Right renal cortex interstitium (tissue), 3 donors: Measurements from ENCODE around the gene STAMBP. TPM values are rescaled to one million over a fixed set of nuclear protein-coding genes. Genes with fewer than 3 reads are reported as not detected.
"Not testable (repeated sequence)": the region's sequence is repeated elsewhere in the genome, so short reads cannot be mapped to it uniquely, and the experiment has no call there.

ENCODE experiments used
- DNase-seq, 3 donors: peaks; one replicate each; pipeline ENCODE4 v3.0.0-alpha.2; 2013; ENCODE audit warnings: low read depth in 3 of 3, low spot score in 2 of 3
- polyA plus RNA-seq, 3 donors: library from polyadenylated mRNA; unstranded; fragments of 120-200 nt; gene quantifications; one replicate each; pipeline ENCODE4 v1.2.1, GENCODE V29; 2013; ENCODE audit not compliant: insufficient read length in 3 of 3

STAMBP gene
- polyA plus RNA-seq, 3 donors = 62.4 to 69.3 (median 64.2) TPM

- DNase-seq = not testable (repeated sequence)
Measured at GRCh38 chr2:73903949-73904613, 75.3 kb downstream of the STAMBP start.

- no peak for DNase-seq
Measured at GRCh38 chr2:73904952-73905351, 76.2 kb downstream of the STAMBP start.

- no peak for DNase-seq
Measured at GRCh38 chr2:73906847-73907505, 78.2 kb downstream of the STAMBP start.

- no peak for DNase-seq
Measured at GRCh38 chr2:73907840-73908452, 79.2 kb downstream of the STAMBP start.

- DNase-seq = no peak
Measured at GRCh38 chr2:73908689-73909652, 80.2 kb downstream of the STAMBP start.

GRCh38 chr2:73910873-73911547 lies 82.2 kb downstream of the STAMBP start:
- DNase-seq = no peak

GRCh38 chr2:73911548-73912208 lies 82.9 kb downstream of the STAMBP start:
- no peak for DNase-seq

- DNase-seq = no peak
Measured at GRCh38 chr2:73913414-73914054, 84.8 kb downstream of the STAMBP start.

GRCh38 chr2:73914667-73915066 lies 85.9 kb downstream of the STAMBP start:
- DNase-seq = no peak

- DNase-seq = no peak
Measured at GRCh38 chr2:73915437-73915993, 86.8 kb downstream of the STAMBP start.

- DNase-seq = no peak
Measured at GRCh38 chr2:73916666-73917065, 87.9 kb downstream of the STAMBP start.

- DNase-seq = no peak
Measured at GRCh38 chr2:73917296-73917695, 88.5 kb downstream of the STAMBP start.

- DNase-seq = no peak
Measured at GRCh38 chr2:73917696-73918207, 89.0 kb downstream of the STAMBP start.

- no peak for DNase-seq
Measured at GRCh38 chr2:73918856-73919255, 90.1 kb downstream of the STAMBP start.

GRCh38 chr2:73919596-73920228 lies 91.0 kb downstream of the STAMBP start:
- DNase-seq = no peak

- no peak for DNase-seq
Measured at GRCh38 chr2:73920577-73921545, 92.1 kb downstream of the STAMBP start.

- DNase-seq = no peak
Measured at GRCh38 chr2:73921581-73921980, 92.8 kb downstream of the STAMBP start.
